ENCODE data around the gene GPR34.

DNA sequence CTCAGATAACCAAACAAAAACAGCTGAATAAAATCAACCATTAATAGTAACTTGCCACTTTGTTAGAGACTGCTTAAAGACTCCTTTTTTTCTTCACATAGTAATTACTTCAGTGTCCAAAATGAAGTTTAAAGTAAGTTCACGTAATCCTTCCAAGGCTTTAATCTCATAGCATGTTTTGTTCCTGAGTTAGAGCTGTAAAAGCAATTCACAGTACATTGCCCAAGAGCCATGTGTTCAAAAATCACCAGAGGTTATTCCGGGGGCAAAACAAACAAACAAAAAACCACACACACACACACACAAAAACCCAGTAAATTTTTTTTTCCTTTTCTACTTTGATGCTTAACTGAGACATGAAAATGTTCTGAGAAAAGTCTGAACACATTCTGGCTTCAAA is 41.3 kb downstream of the GPR34 start:
- TF ChIP-seq, protein P1, sequence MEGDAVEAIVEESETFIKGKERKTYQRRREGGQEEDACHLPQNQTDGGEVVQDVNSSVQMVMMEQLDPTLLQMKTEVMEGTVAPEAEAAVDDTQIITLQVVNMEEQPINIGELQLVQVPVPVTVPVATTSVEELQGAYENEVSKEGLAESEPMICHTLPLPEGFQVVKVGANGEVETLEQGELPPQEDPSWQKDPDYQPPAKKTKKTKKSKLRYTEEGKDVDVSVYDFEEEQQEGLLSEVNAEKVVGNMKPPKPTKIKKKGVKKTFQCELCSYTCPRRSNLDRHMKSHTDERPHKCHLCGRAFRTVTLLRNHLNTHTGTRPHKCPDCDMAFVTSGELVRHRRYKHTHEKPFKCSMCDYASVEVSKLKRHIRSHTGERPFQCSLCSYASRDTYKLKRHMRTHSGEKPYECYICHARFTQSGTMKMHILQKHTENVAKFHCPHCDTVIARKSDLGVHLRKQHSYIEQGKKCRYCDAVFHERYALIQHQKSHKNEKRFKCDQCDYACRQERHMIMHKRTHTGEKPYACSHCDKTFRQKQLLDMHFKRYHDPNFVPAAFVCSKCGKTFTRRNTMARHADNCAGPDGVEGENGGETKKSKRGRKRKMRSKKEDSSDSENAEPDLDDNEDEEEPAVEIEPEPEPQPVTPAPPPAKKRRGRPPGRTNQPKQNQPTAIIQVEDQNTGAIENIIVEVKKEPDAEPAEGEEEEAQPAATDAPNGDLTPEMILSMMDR (IDR thresholded peaks at IDR 0.05; ENCODE audit: low read depth, low read length, poor library complexity, severe bottlenecking), result no peak
- TF ChIP-seq EZH2phosphoT487 (IDR thresholded peaks at IDR 0.05; ENCODE audit: borderline replicate concordance, low read length), result no peak
